ENCODE data around the gene LRRK1.
A peak's percentile ranks its signal among the peaks of the same experiment; 100 is the strongest.

Gene LRRK1

GRCh38 chr15:101064795-101065569, 145.8 kb downstream of the LRRK1 start:
- Histone ChIP-seq H3K4me3 (ENCODE audit: insufficient read depth in 1 of 2, low read depth in 1 of 2, low read length in 2 of 2) (no peak overlapping the region), H4K8ac (ENCODE audit: low read length) (no peak overlapping the region), H3K23ac (ENCODE audit: low read length in 2 of 2) (no peak overlapping the region), H3K14ac (ENCODE audit: low read length in 2 of 2) (peak overlapping the region in 1 of 2 experiments; percentile 46), H2BK120ac (ENCODE audit: low read depth, low read length) (no peak overlapping the region), H3K9ac (ENCODE audit: low read length) (no peak overlapping the region), H3K79me1 (replicated peaks; ENCODE audit: low read length, poor library complexity, severe bottlenecking) (no peaks in the 10 kb centered on the region), H3K4ac (ENCODE audit: low read depth in 1 of 2, low read length in 2 of 2) (no peak overlapping the region), H2BK12ac (ENCODE audit: low read length in 2 of 2) (no peak overlapping the region), H2AFZ (ENCODE audit: low read depth, low read length) (no peak overlapping the region), H2BK15ac (ENCODE audit: low read depth, poor library complexity, severe bottlenecking) (no peak overlapping the region), H3K36me3 (ENCODE audit: control insufficient read depth in 1 of 2, insufficient read depth in 2 of 2, low read depth in 1 of 2, low read length in 2 of 2) (peaks cover 0 to 70% of the 10 kb centered on the region in 2 experiments), H2BK5ac (ENCODE audit: low read depth, low read length, poor library complexity, severe bottlenecking) (no peak overlapping the region), H3K9me3 (ENCODE audit: control insufficient read depth, low read length) (no peaks in the 10 kb centered on the region), H3K18ac (ENCODE audit: low read depth in 1 of 2, low read length in 2 of 2) (no peak overlapping the region), H3K27ac (ENCODE audit: low read length, poor library complexity, severe bottlenecking) (no peak overlapping the region), H2AK5ac (ENCODE audit: low read length, severe bottlenecking) (no peak overlapping the region), H4K91ac (ENCODE audit: low read length) (no peak overlapping the region), H3K4me2 (ENCODE audit: low read length, poor library complexity, severe bottlenecking) (no peak overlapping the region), H3K4me1 (ENCODE audit: control insufficient read depth, insufficient read depth, low read depth, low read length) (peaks cover 15% of the 10 kb centered on the region), H3K27me3 (ENCODE audit: control insufficient read depth in 1 of 2, insufficient read depth in 1 of 2, low read length in 2 of 2) (no peaks in the 10 kb centered on the region)
- 96% methylated on average over 19 of the region's 19 CpGs for WGBS
- DNase-seq, result no peak

DNA sequence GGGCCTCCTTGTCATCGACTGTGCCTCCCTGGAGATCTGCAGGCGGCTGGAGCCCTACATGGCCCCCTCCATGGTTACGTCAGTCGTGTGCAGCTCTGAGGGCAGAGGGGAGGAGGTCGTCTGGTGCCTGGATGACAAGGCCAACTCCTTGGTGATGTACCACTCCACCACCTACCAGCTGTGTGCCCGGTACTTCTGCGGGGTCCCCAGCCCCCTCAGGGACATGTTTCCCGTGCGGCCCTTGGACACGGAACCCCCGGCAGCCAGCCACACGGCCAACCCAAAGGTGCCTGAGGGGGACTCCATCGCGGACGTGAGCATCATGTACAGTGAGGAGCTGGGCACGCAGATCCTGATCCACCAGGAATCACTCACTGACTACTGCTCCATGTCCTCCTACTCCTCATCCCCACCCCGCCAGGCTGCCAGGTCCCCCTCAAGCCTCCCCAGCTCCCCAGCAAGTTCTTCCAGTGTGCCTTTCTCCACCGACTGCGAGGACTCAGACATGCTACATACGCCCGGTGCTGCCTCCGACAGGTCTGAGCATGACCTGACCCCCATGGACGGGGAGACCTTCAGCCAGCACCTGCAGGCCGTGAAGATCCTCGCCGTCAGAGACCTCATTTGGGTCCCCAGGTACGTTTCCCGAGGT, 146.5 kb downstream of the LRRK1 start:
- no peak overlapping the region for H3K14ac ChIP-seq (ENCODE audit: low read length in 2 of 2)
- no peak overlapping the region for H3K9ac ChIP-seq (ENCODE audit: low read length)
- 95% methylated on average over 28 of the region's 28 CpGs for WGBS
- no peak overlapping the region for H3K23ac ChIP-seq (ENCODE audit: low read length in 2 of 2)
- no peak overlapping the region for H3K4me3 ChIP-seq (ENCODE audit: insufficient read depth in 1 of 2, low read depth in 1 of 2, low read length in 2 of 2)
- peaks cover 0 to 62% of the 10 kb centered on the region in 2 experiments for H3K36me3 ChIP-seq (ENCODE audit: control insufficient read depth in 1 of 2, insufficient read depth in 2 of 2, low read depth in 1 of 2, low read length in 2 of 2)
- no peak overlapping the region for H4K91ac ChIP-seq (ENCODE audit: low read length)
- DNase-seq, result no peak
- no peak overlapping the region for H3K27ac ChIP-seq (ENCODE audit: low read length, poor library complexity, severe bottlenecking)
- no peak overlapping the region for H3K4ac ChIP-seq (ENCODE audit: low read depth in 1 of 2, low read length in 2 of 2)
- H2BK120ac ChIP-seq (ENCODE audit: low read depth, low read length), result no peak overlapping the region
- no peak overlapping the region for H3K4me2 ChIP-seq (ENCODE audit: low read length, poor library complexity, severe bottlenecking)
- peak overlapping the region in 1 of 2 experiments; percentile 31 for H3K18ac ChIP-seq (ENCODE audit: low read depth in 1 of 2, low read length in 2 of 2)
- H2BK12ac ChIP-seq (ENCODE audit: low read length in 2 of 2), result no peak overlapping the region
- H3K27me3 ChIP-seq (ENCODE audit: control insufficient read depth in 1 of 2, insufficient read depth in 1 of 2, low read length in 2 of 2), result no peaks in the 10 kb centered on the region
- no peak overlapping the region for H4K8ac ChIP-seq (ENCODE audit: low read length)
- H2BK15ac ChIP-seq (ENCODE audit: low read depth, poor library complexity, severe bottlenecking), result peak overlapping the region; percentile 26
- peaks cover 20% of the 10 kb centered on the region for H3K4me1 ChIP-seq (ENCODE audit: control insufficient read depth, insufficient read depth, low read depth, low read length)
- no peak overlapping the region for H2BK5ac ChIP-seq (ENCODE audit: low read depth, low read length, poor library complexity, severe bottlenecking)
- no peak overlapping the region for H2AFZ ChIP-seq (ENCODE audit: low read depth, low read length)
- H3K9me3 ChIP-seq (ENCODE audit: control insufficient read depth, low read length), result no peaks in the 10 kb centered on the region
- no peak overlapping the region for H2AK5ac ChIP-seq (ENCODE audit: low read length, severe bottlenecking)
- H3K79me1 ChIP-seq (replicated peaks; ENCODE audit: low read length, poor library complexity, severe bottlenecking), result no peaks in the 10 kb centered on the region

- H3K14ac ChIP-seq (ENCODE audit: low read length in 2 of 2), result no peak overlapping the region
- no peak overlapping the region for H3K9ac ChIP-seq (ENCODE audit: low read length)
- H2BK15ac ChIP-seq (ENCODE audit: low read depth, poor library complexity, severe bottlenecking), result no peak overlapping the region
- no peak overlapping the region for H4K91ac ChIP-seq (ENCODE audit: low read length)
- H2BK120ac ChIP-seq (ENCODE audit: low read depth, low read length), result no peak overlapping the region
- H3K79me1 ChIP-seq (replicated peaks; ENCODE audit: low read length, poor library complexity, severe bottlenecking), result no peaks in the 10 kb centered on the region
- no peak overlapping the region for H2AK5ac ChIP-seq (ENCODE audit: low read length, severe bottlenecking)
- H3K4me3 ChIP-seq (ENCODE audit: insufficient read depth in 1 of 2, low read depth in 1 of 2, low read length in 2 of 2), result no peak overlapping the region
- H3K9me3 ChIP-seq (ENCODE audit: control insufficient read depth, low read length), result no peaks in the 10 kb centered on the region
- H3K4me1 ChIP-seq (ENCODE audit: control insufficient read depth, insufficient read depth, low read depth, low read length), result peaks cover 22% of the 10 kb centered on the region
- peaks cover 0 to 53% of the 10 kb centered on the region in 2 experiments for H3K36me3 ChIP-seq (ENCODE audit: control insufficient read depth in 1 of 2, insufficient read depth in 2 of 2, low read depth in 1 of 2, low read length in 2 of 2)
- peak overlapping the region in 1 of 2 experiments; percentile 7 for H3K4ac ChIP-seq (ENCODE audit: low read depth in 1 of 2, low read length in 2 of 2)
- H3K23ac ChIP-seq (ENCODE audit: low read length in 2 of 2), result no peak overlapping the region
- H4K8ac ChIP-seq (ENCODE audit: low read length), result no peak overlapping the region
- H2BK12ac ChIP-seq (ENCODE audit: low read length in 2 of 2), result no peak overlapping the region
- DNase-seq, result no peak
- H3K27me3 ChIP-seq (ENCODE audit: control insufficient read depth in 1 of 2, insufficient read depth in 1 of 2, low read length in 2 of 2), result no peaks in the 10 kb centered on the region
- no peak overlapping the region for H2AFZ ChIP-seq (ENCODE audit: low read depth, low read length)
- no peak overlapping the region for H3K27ac ChIP-seq (ENCODE audit: low read length, poor library complexity, severe bottlenecking)
- no peak overlapping the region for H3K18ac ChIP-seq (ENCODE audit: low read depth in 1 of 2, low read length in 2 of 2)
- H2BK5ac ChIP-seq (ENCODE audit: low read depth, low read length, poor library complexity, severe bottlenecking), result no peak overlapping the region
- 97% methylated on average over 26 of the region's 26 CpGs for WGBS
- no peak overlapping the region for H3K4me2 ChIP-seq (ENCODE audit: low read length, poor library complexity, severe bottlenecking)
Measured at GRCh38 chr15:101066501-101067408, 147.6 kb downstream of the LRRK1 start.
